Right atrium auricular region (tissue), 2 donors: ENCODE measurements around the gene OASL. TPM values are rescaled to one million over a fixed set of nuclear protein-coding genes. Genes with fewer than 3 reads are reported as not detected.
"Not testable (repeated sequence)": the region's sequence is repeated elsewhere in the genome, so short reads cannot be mapped to it uniquely, and the experiment has no call there.

ENCODE experiments used
- DNase-seq: peaks from one replicate; pipeline ENCODE4 v3.0.0-alpha.2; 2019; ENCODE audit warnings: low spot score
- H3K27ac ChIP-seq, 2 donors: fragments of 200-600 bp; sonication (generic); 1 replicate in 1 of 2; 2 replicates in 1 of 2; pipeline ENCODE4 v1.5.1; 2016 to 2019
- H3K27me3 ChIP-seq, 2 donors: fragments of 200-600 bp; sonication (generic); one replicate each; pipeline versions ENCODE4 v1.5.1 to v1.6.0; 2017 to 2019
- H3K36me3 ChIP-seq: fragments of 200-600 bp; sonication (generic); one replicate; pipeline ENCODE4 v1.5.1; 2016
- H3K4me1 ChIP-seq, 2 donors: fragments of 200-600 bp; sonication (generic); one replicate each; pipeline versions ENCODE4 v1.5.1 to v1.6.0; 2017 to 2019
- H3K4me3 ChIP-seq, 2 donors: fragments of 200-600 bp; sonication (generic); 1 replicate in 1 of 2; 2 replicates in 1 of 2; pipeline ENCODE4 v1.5.1; 2017 to 2019; ENCODE audit warnings: mild to moderate bottlenecking in 1 of 2, moderate library complexity in 1 of 2
- H3K9me3 ChIP-seq, 2 donors: fragments of 200-600 bp; sonication (generic); one replicate each; pipeline ENCODE4 v1.5.1; 2019
- CTCF ChIP-seq, 2 donors: fragments of 200-600 bp; sonication (generic); IDR thresholded peaks; one replicate each; pipeline ENCODE4 v1.5.1; 2019; ENCODE audit warnings: antibody characterized with exemption in 2 of 2
- total RNA-seq, 2 donors: library from RNA; depleted of rRNA; stranded (reverse); fragments of >200 nt; gene quantifications; one replicate each; pipeline ENCODE4 v1.1.0, GENCODE V29; 2016

The OASL gene
- total RNA-seq, 2 donors from 2014 or later = 0.70 TPM; not detected in 1

- Histone ChIP-seq H3K4me1 (no peaks in the 10 kb centered on the region), H3K4me3 (no peak overlapping the region), H3K36me3 (no peaks in the 10 kb centered on the region), H3K27ac (no peak overlapping the region), H3K27me3 (no peaks in the 10 kb centered on the region), H3K9me3 (no peaks in the 10 kb centered on the region)
- TF ChIP-seq CTCF (IDR thresholded peaks at IDR 0.05) = no peak
- DNase-seq = no peak
Measured at GRCh38 chr12:121085506-121086353, 46.7 kb upstream of the OASL start.

GRCh38 chr12:121085069-121085468 is 46.0 kb upstream of the OASL start:
- TF ChIP-seq CTCF (IDR thresholded peaks at IDR 0.05) = no peak
- no peak for DNase-seq
- no peaks in the 10 kb centered on the region for H3K36me3 ChIP-seq
- H3K27ac ChIP-seq = no peak overlapping the region
- H3K27me3 ChIP-seq = no peaks in the 10 kb centered on the region
- H3K4me1 ChIP-seq = no peaks in the 10 kb centered on the region
- no peaks in the 10 kb centered on the region for H3K9me3 ChIP-seq
- H3K4me3 ChIP-seq = no peak overlapping the region

- no peak for TF ChIP-seq CTCF (IDR thresholded peaks at IDR 0.05)
- H3K27me3 ChIP-seq = no peaks in the 10 kb centered on the region
Measured at GRCh38 chr12:121084229-121084628, 45.2 kb upstream of the OASL start.

GRCh38 chr12:121080909-121081308 is 41.9 kb upstream of the OASL start:
- Histone ChIP-seq H3K4me1 (no peaks in the 10 kb centered on the region), H3K4me3 (no peak overlapping the region), H3K27ac (no peak overlapping the region), H3K9me3 (no peaks in the 10 kb centered on the region), H3K36me3 (no peaks in the 10 kb centered on the region), H3K27me3 (no peaks in the 10 kb centered on the region)
- DNase-seq = no peak
- no peak for TF ChIP-seq CTCF (IDR thresholded peaks at IDR 0.05)

More at GRCh38 chr12:121084229-121084628, 45.2 kb upstream of the OASL start:
- Histone ChIP-seq H3K9me3 (no peaks in the 10 kb centered on the region), H3K4me3 (no peak overlapping the region), H3K36me3 (no peaks in the 10 kb centered on the region), H3K27ac (no peak overlapping the region), H3K4me1 (no peaks in the 10 kb centered on the region)
- DNase-seq = no peak

GRCh38 chr12:121079736-121080272 is 40.8 kb upstream of the OASL start:
- H3K27ac ChIP-seq = no peak overlapping the region
- no peaks in the 10 kb centered on the region for H3K4me1 ChIP-seq
- H3K4me3 ChIP-seq = no peak overlapping the region
- no peaks in the 10 kb centered on the region for H3K9me3 ChIP-seq
- H3K27me3 ChIP-seq = no peaks in the 10 kb centered on the region
- H3K36me3 ChIP-seq = no peaks in the 10 kb centered on the region
- no peak for DNase-seq
- TF ChIP-seq CTCF (IDR thresholded peaks at IDR 0.05) = no peak

- not testable (repeated sequence) for H3K9me3 ChIP-seq, H3K36me3 ChIP-seq, H3K4me1 ChIP-seq, DNase-seq, H3K27ac ChIP-seq, H3K27me3 ChIP-seq, H3K4me3 ChIP-seq
Measured at GRCh38 chr12:121077440-121077839, 38.4 kb upstream of the OASL start.

- not testable (repeated sequence) for H3K4me1 ChIP-seq, H3K27ac ChIP-seq, H3K4me3 ChIP-seq, H3K36me3 ChIP-seq, DNase-seq, H3K27me3 ChIP-seq
- H3K9me3 ChIP-seq = peaks cover 0 to 17% of the 10 kb centered on the region in 2 donors
Measured at GRCh38 chr12:121075911-121076310, 36.9 kb upstream of the OASL start.
